GM18951 (cell line): ENCODE measurements around the gene LGI4.

Experiments
- POLR2A ChIP-seq: IDR thresholded peaks from 4 replicates; pipeline ENCODE4 v1.6.1; 2011; ENCODE audit warnings: mild to moderate bottlenecking; ENCODE audit not compliant: insufficient read length, insufficient read depth; ENCODE audit errors: extremely low read depth
- in situ Hi-C: fragments of 300-500 bp; cut with MboI; formaldehyde crosslinking; loops from one replicate; pipeline ENCODE4 v1.12.0; 2022; ENCODE audit warnings: low sequenced_read_pairs, mixed read lengths, inconsistent platforms; ENCODE audit not compliant: unreplicated experiment

LGI4 gene

DNA sequence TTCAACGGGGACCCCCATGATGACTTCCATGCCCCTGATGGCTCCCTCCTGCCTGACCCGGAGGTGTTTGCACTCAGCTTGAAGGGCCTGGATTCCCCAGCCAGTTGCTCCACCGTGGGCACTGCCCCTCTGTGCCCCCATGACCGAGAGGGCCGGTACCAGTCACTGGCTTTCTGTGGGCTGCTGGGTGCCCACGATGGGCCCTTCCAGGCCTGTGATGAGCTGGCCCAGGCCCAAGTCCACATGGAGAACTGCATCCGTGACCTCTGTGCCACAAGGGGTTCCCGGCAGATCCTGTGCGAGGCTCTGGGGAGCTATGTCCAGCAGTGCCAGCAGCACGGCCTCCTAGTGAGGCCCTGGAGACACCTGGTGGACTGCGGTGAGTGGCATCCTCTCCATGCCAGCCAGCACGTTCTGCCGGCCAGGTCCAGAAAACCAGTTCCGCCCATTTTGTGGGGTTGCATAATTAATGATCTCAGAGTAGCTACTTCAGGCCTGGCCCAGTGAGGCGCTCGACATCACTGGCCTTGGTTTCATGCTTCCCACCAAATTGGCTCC, 54.2 kb downstream of the LGI4 start:
- no peak for TF ChIP-seq POLR2A
- in situ Hi-C loops: no loop called here

GRCh38 chr19:35079826-35080225, 55.0 kb downstream of the LGI4 start:
- TF ChIP-seq POLR2A: no peak
- in situ Hi-C loops: no loop called here

DNA sequence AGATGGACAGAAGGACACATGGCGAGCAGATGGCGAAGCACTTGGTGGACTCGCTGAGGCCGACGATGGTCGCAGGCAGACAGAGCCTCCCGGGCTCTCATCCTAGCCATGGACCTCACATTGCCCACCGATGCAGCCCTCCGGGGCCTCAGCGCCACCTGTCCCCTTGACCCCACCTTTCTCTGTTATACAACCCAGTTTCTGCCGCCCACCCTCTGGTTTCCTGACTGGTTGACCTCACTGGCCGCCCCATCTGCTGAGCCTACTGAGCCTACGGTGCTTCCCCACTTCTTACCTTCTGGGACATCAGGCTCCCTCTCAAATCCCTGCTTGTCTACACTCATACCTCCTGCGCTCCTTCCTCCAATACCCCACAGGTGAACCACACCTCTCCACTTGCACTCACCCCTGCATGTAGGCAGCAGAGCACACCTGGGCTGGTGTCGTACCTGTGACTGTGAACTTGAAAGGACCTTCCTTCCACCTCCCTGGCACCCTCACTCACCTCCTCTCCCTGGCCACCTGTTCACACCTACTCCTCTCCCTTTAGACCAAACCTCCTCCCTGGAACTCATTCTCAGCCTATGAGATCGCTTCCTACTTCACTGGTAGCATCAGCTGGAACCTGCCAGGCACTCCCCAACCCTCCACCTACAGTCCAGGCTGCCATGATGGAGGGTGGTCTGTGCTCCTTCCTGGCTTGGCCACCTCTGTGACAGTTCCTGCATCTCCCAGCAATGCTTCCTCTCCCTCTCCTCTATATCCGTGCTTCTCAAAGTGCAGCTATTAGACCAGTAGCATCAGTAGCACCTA, 57.2 kb downstream of the LGI4 start:
- TF ChIP-seq POLR2A: no peak
- in situ Hi-C loops: no loop called here

DNA sequence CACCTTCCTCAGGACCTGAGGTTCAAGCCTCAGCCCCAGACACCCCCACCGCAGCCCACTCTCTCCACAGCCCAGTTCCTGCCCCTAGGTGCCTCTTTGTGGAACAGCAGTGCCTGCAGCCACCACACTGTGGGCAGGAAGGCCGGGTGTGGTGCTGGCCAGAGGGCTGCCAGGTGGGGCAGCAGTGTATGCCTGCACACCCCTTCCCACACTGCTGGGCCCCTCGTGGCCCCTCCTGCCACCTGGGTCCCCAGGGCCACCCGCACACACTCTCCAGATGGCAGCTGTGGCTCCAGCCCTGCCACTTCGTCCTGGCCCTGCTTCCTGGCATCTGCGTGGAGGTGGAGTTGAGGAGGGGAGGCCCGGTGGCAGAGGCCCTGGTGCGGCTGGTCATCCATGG, 58.2 kb downstream of the LGI4 start:
- in situ Hi-C loops: no loop called here
- no peak for TF ChIP-seq POLR2A

GRCh38 chr19:35076026-35076370, 58.9 kb downstream of the LGI4 start:
- in situ Hi-C loops: no loop called here

GRCh38 chr19:35075202-35076025, 59.4 kb downstream of the LGI4 start:
- in situ Hi-C loops: no loop called here
- TF ChIP-seq POLR2A: no peak

More at GRCh38 chr19:35076026-35076370, 58.9 kb downstream of the LGI4 start:
- TF ChIP-seq POLR2A: no peak
